K562 (cell line): Measurements from ENCODE around the gene MOCOS. TPM values are rescaled to one million over a fixed set of nuclear protein-coding genes. Genes with fewer than 3 reads are reported as not detected.

Experiments
- ATAC-seq: fragments of 200-7000 bp; cut with Tn5 transposase; 3 replicates; pipeline ENCODE4 v1.9.1; 2020; ENCODE audit warnings: moderate library complexity
- BruUV-seq: library from RNA; stranded (reverse); fragments of 400-500 nt; replicated peaks from 2 replicates; lab custom pipeline; 2021; lab: Mats Ljungman, UMichigan
- CTCF ChIA-PET: fragments of 300-600 bp; formaldehyde crosslinking; extraction: SDS; loops from one replicate; lab custom pipeline; 2021; ENCODE audit warnings: low intra/inter-chr PET ratio; lab: Yijun Ruan, JAX
- POLR2A ChIA-PET: fragments of 300-600, 350-650 bp; sonication (Branson Sonifier 250); formaldehyde crosslinking; extraction: SDS; loops from one replicate; lab custom pipeline; 2021; ENCODE audit warnings: antibody characterized with exemption, inconsistent platforms; lab: Yijun Ruan, JAX
- DNase-seq, 4 experiments: peaks; one replicate each; pipeline versions ENCODE4 v3.0.0 to v3.0.0-alpha.2; 2011 to 2018; ENCODE audit warnings: low spot score in 3 of 4, mixed read lengths in 3 of 4; ENCODE audit errors: extremely low read depth in 1 of 4
- FAIRE-seq: peaks from 2 replicates; lab custom pipeline; 2011; peaks lifted over from hg19 to GRCh38; lab: Jason Lieb, UNC
- H2AFZ ChIP-seq: 2 replicates; pipeline ENCODE4 v1.6.0; 2011; ENCODE audit warnings: low read depth, low read length, control low read depth, inconsistent platforms
- H3K27ac ChIP-seq: fragments of 200-600 bp; 3 replicates; pipeline ENCODE4 v1.8.0; 2011; ENCODE audit warnings: low read depth, mild to moderate bottlenecking, control low read depth, inconsistent platforms, low read length, moderate library complexity, mixed read lengths; ENCODE audit errors: extremely low read depth
- H3K27me3 ChIP-seq, 2 experiments: fragments of 300-600 bp in 1 of 2; 2 replicates in 1 of 2; 3 replicates in 1 of 2; pipeline versions ENCODE4 v1.6.0 to v1.8.0; 2011; ENCODE audit warnings: inconsistent platforms in 2 of 2, low read length in 2 of 2, mild to moderate bottlenecking in 1 of 2, mixed read lengths in 1 of 2, moderate library complexity in 1 of 2; ENCODE audit not compliant: control insufficient read depth in 2 of 2, insufficient read depth in 2 of 2
- H3K36me3 ChIP-seq: fragments of 300-600 bp; 3 replicates; pipeline ENCODE4 v1.8.0; 2011; ENCODE audit warnings: mild to moderate bottlenecking, low read length, inconsistent platforms; ENCODE audit not compliant: control insufficient read depth, insufficient read depth
- H3K4me1 ChIP-seq, 2 experiments: fragments of 200-600 bp in 1 of 2; replicated peaks in 1 of 2; 2 replicates in 1 of 2; 3 replicates in 1 of 2; pipeline versions ENCODE4 v1.5.1 to v1.8.0; 2011; ENCODE audit warnings: inconsistent platforms in 2 of 2, low read length in 2 of 2, mild to moderate bottlenecking in 1 of 2, mixed read lengths in 1 of 2, moderate library complexity in 1 of 2; ENCODE audit not compliant: control insufficient read depth in 2 of 2, insufficient read depth in 2 of 2
- H3K4me2 ChIP-seq: 2 replicates; pipeline ENCODE4 v1.6.1; 2011; ENCODE audit warnings: low read length, control low read depth, inconsistent platforms, mixed read lengths; ENCODE audit not compliant: insufficient read depth
- H3K4me3 ChIP-seq: fragments of 200-600 bp; sonication (generic), shearing (Covaris generic); 2 replicates; pipeline ENCODE4 v1.5.1; 2016; ENCODE audit warnings: control low read depth, inconsistent platforms
- H3K79me2 ChIP-seq: fragments of 200-600 bp; 3 replicates; pipeline ENCODE4 v1.8.0; 2011; ENCODE audit warnings: low read length, inconsistent platforms; ENCODE audit not compliant: control insufficient read depth, insufficient read depth
- H3K9ac ChIP-seq, 2 experiments: 2 replicates each; pipeline versions ENCODE4 v1.6.0 to v1.6.1; 2011; ENCODE audit warnings: low read depth in 2 of 2, low read length in 2 of 2, control low read depth in 1 of 2, inconsistent platforms in 1 of 2, mild to moderate bottlenecking in 1 of 2, mixed read lengths in 1 of 2; ENCODE audit not compliant: insufficient read depth in 1 of 2
- H3K9me1 ChIP-seq: one replicate; pipeline ENCODE4 v1.6.0; 2011; ENCODE audit warnings: inconsistent platforms, mild to moderate bottlenecking, low read length, moderate library complexity; ENCODE audit not compliant: control insufficient read depth, insufficient read depth
- H3K9me3 ChIP-seq: replicated peaks from 2 replicates; pipeline ENCODE4 v1.5.1; 2011; ENCODE audit warnings: low read depth, low read length, inconsistent platforms; ENCODE audit not compliant: control insufficient read depth, insufficient read depth
- H4K20me1 ChIP-seq: replicated peaks from 2 replicates; pipeline ENCODE4 v1.6.1; 2011; ENCODE audit warnings: low read length, inconsistent platforms, mixed read lengths; ENCODE audit not compliant: control insufficient read depth, insufficient read depth
- ELF1 ChIP-seq: fragments of 200-800 bp; sonication (Bioruptor generic); IDR thresholded peaks from 2 replicates; pipeline ENCODE4 v1.6.1; 2016; ENCODE audit warnings: missing genetic modification characterization, missing compliant biosample characterization
- HNRNPH1 ChIP-seq: fragments of 200-400 bp; formaldehyde crosslinking; optimal IDR thresholded peaks from 2 replicates; pipeline ENCODE3; 2017; ENCODE audit warnings: low read depth, mild to moderate bottlenecking, low read length, moderate library complexity
- JUNB ChIP-seq: fragments of 450-650 bp; formaldehyde crosslinking; conservative IDR thresholded peaks from 2 replicates; pipeline ENCODE4 v1.4.0; 2020; ENCODE audit warnings: mild to moderate bottlenecking
- NR2C1 ChIP-seq, 2 experiments: fragments of 450-650 bp; IDR thresholded peaks; 2 replicates each; pipeline ENCODE4 v1.6.1; 2017; ENCODE audit warnings: mild to moderate bottlenecking in 2 of 2, antibody characterized with exemption in 1 of 2, inconsistent platforms in 1 of 2, missing compliant biosample characterization in 1 of 2, missing genetic modification characterization in 1 of 2
- POLR2A ChIP-seq: fragments of 450-650 bp; conservative IDR thresholded peaks from 2 replicates; pipeline ENCODE4 v1.6.1; 2016
- SAFB ChIP-seq: fragments of 200-400 bp; formaldehyde crosslinking; IDR thresholded peaks from 2 replicates; pipeline ENCODE4 v1.6.1; 2017; ENCODE audit warnings: low read depth, low read length, borderline replicate concordance
- SLC30A9 ChIP-seq: fragments of 250-450 bp; sonication (Bioruptor Pico); IDR thresholded peaks from 2 replicates; pipeline ENCODE4 v1.8.0; 2022; ENCODE audit warnings: mild to moderate bottlenecking, moderate library complexity
- TEAD4 ChIP-seq, 2 experiments: sonication (generic) in 1 of 2; formaldehyde crosslinking in 1 of 2; IDR thresholded peaks; 2 replicates each; pipeline versions ENCODE4 v1.6.1 to v1.8.0; 2012 to 2022; ENCODE audit warnings: borderline replicate concordance in 1 of 2, inconsistent platforms in 1 of 2, low read length in 1 of 2, mild to moderate bottlenecking in 1 of 2, missing genetic modification reagents in 1 of 2
- ZEB2 ChIP-seq: fragments of 450-650 bp; IDR thresholded peaks from 2 replicates; pipeline ENCODE4 v1.6.1; 2016
- ZNF518B ChIP-seq: fragments of 250-450 bp; sonication (Bioruptor Pico); IDR thresholded peaks from 2 replicates; pipeline ENCODE4 v1.5.0; 2021; ENCODE audit warnings: mild to moderate bottlenecking, moderate library complexity
- WGBS: fragments of 100-300 bp; shearing (Covaris generic); methylation state at CpG from one replicate; pipeline ENCODE4 v1.1.6; 2016; ENCODE audit warnings: low coverage, mixed read lengths; ENCODE audit not compliant: insufficient coverage; ENCODE audit errors: missing lambda C conversion rate; 5-methylcytosine and 5-hydroxymethylcytosine counted together
- in situ Hi-C: fragments of 300-500 bp; cut with MboI; formaldehyde crosslinking; loops from 4 replicates; pipeline ENCODE4 v1.15.0; 2018; ENCODE audit warnings: inconsistent platforms, mixed read lengths
- intact Hi-C: fragments of 100-400 bp; cut with micrococcal nuclease; formaldehyde crosslinking; loops from 2 replicates; pipeline ENCODE4 v1.14.2; 2022
- polyA plus RNA-seq, 8 experiments: library from polyadenylated mRNA; depleted of rRNA in 4 of 8; stranded (reverse) in 5 of 8; unstranded in 3 of 8; fragments of >200 nt; fragmentation: Nextera tagmentation in 2 of 8; fragmentation: Illumina TruSeq in 1 of 8; extraction: Ambion mirVana in 2 of 8; extraction: Trizol in 1 of 8; gene quantifications; 2 replicates each; pipeline versions ENCODE4 v1.2.1 to v1.2.3, GENCODE V29; 2011 to 2014; ENCODE audit warnings: inconsistent platforms in 1 of 8, missing spikeins in 1 of 8
- total RNA-seq, 7 experiments: library from RNA; depleted of rRNA in 6 of 7; stranded (reverse); fragments of >200 nt in 6 of 7; fragmentation: Illumina TruSeq in 2 of 7; extraction: Trizol in 2 of 7; gene quantifications; 2 replicates each; pipeline versions ENCODE4 v1.2.1 to v1.2.3, GENCODE V29; 2011 to 2021; ENCODE audit warnings: low replicate concordance in 1 of 7

The MOCOS gene
- total and polyA plus RNA-seq, 9 of the 15 experiments (the other 6 are each of a cell fraction or from before 2014, with no cell fraction given), result 4.5 to 12.4 (median 9.1) TPM

- BruUV-seq, result no TSS peak
- POLR2A ChIA-PET, result interaction anchor here (1.0 to 2.1 kb wide), 6 partner anchors 11 to 37 kb away, joined by 3 to 7 read pairs (median 3); partner anchors contain the start of gene MOCOS
- in situ Hi-C loops (no loop called here), intact Hi-C loops (no loop called here)
- Histone ChIP-seq H3K9ac (no peak overlapping the region), H3K4me3 (no peak overlapping the region), H3K27me3 (no peaks in the 10 kb centered on the region), H3K9me1 (no peaks in the 10 kb centered on the region), H3K4me2 (no peak overlapping the region), H3K36me3 (peaks cover 66% of the 10 kb centered on the region), H3K4me1 (peaks cover 0 to 12% of the 10 kb centered on the region in 2 experiments; a peak in 4 of 5 replicates), H3K27ac (no peak overlapping the region), H2AFZ (no peak overlapping the region), H3K9me3 (no peaks in the 10 kb centered on the region), H4K20me1 (no peaks in the 10 kb centered on the region), H3K79me2 (no peaks in the 10 kb centered on the region)
- WGBS, result 75% methylated on average over 1 of the region's 1 CpG
- no peak for DNase-seq
- TF ChIP-seq POLR2A (0 out of 2 replicates have a peak, but pooled peaks have one; percentile 29), TEAD4 (IDR thresholded peaks at IDR 0.05; ENCODE audit: low read length) (no peak), TEAD4 (CRISPR knock-in tag; IDR thresholded peaks at IDR 0.05; ENCODE audit: borderline replicate concordance) (no peak)
- CTCF ChIA-PET, result no interaction called here
- no peak for FAIRE-seq
- no peak for ATAC-seq
These were observed 11.8 kb upstream of the MOCOS start for GRCh38 chr18:36175481-36175880.

- WGBS, result 96% methylated on average over 2 of the region's 2 CpGs
- Histone ChIP-seq H3K4me2 (no peak overlapping the region), H3K27ac (no peak overlapping the region), H3K4me3 (no peak overlapping the region), H4K20me1 (no peaks in the 10 kb centered on the region), H3K36me3 (peaks cover 59% of the 10 kb centered on the region), H3K9me3 (no peaks in the 10 kb centered on the region), H3K4me1 (peaks cover 0 to 14% of the 10 kb centered on the region in 2 experiments; a peak in 4 of 5 replicates), H3K27me3 (no peaks in the 10 kb centered on the region), H3K9ac (no peak overlapping the region), H3K9me1 (no peaks in the 10 kb centered on the region), H3K79me2 (no peaks in the 10 kb centered on the region), H2AFZ (no peak overlapping the region)
- no TSS peak for BruUV-seq
- no peak for ATAC-seq
- in situ Hi-C loops (no loop called here), intact Hi-C loops (no loop called here)
- ChIA-PET POLR2A (interaction anchor here (1.0 to 2.1 kb wide), 6 partner anchors 11 to 37 kb away, joined by 3 to 7 read pairs (median 3); partner anchors contain the start of gene MOCOS), CTCF (no interaction called here)
- no peak for DNase-seq
- no peak for FAIRE-seq
- no peak for TF ChIP-seq ZEB2
- no peak for TF ChIP-seq NR2C1 (IDR thresholded peaks at IDR 0.05)
- no peak for TF ChIP-seq NR2C1 (tag; IDR thresholded peaks at IDR 0.05)
- TF ChIP-seq ELF1 (tag), result no peak
- TF ChIP-seq ZNF518B (CRISPR knock-in tag), result no peak
- TF ChIP-seq JUNB, result no peak
- TF ChIP-seq SLC30A9 (CRISPR knock-in tag), result no peak
- TF ChIP-seq HNRNPH1, result no peak
- no peak for TF ChIP-seq SAFB
These were observed 11.1 kb upstream of the MOCOS start for GRCh38 chr18:36176177-36176584.
